Thyroid gland (tissue), 4 donors: ENCODE results near the gene RHBDD1. TPM values are rescaled to one million over a fixed set of nuclear protein-coding genes. Genes with fewer than 3 reads are reported as not detected.

Source experiments
- DNase-seq, 2 donors: peaks; one replicate each; pipeline ENCODE4 v3.0.0-alpha.2; 2019
- H3K27ac ChIP-seq, 3 donors: fragments of 200-600 bp; sonication (generic); 1 replicate in 2 of 3; 2 replicates in 1 of 3; pipeline ENCODE4 v1.5.1; 2016 to 2019; ENCODE audit warnings: mild to moderate bottlenecking in 1 of 3, moderate library complexity in 1 of 3
- H3K27me3 ChIP-seq: fragments of 200-600 bp; sonication (generic); one replicate; pipeline ENCODE4 v1.5.1; 2019
- H3K36me3 ChIP-seq, 2 donors: fragments of 200-600 bp; sonication (generic); one replicate each; pipeline ENCODE4 v1.5.1; 2016 to 2019
- H3K4me1 ChIP-seq, 2 donors: fragments of 200-600 bp; sonication (generic); one replicate each; pipeline ENCODE4 v1.5.1; 2017 to 2019
- H3K4me3 ChIP-seq, 3 donors: fragments of 200-600 bp; sonication (generic); replicated peaks in 1 of 3; 1 replicate in 2 of 3; 2 replicates in 1 of 3; pipeline ENCODE4 v1.5.1; 2016; ENCODE audit warnings: mild to moderate bottlenecking in 1 of 3
- H3K9me3 ChIP-seq: fragments of 200-600 bp; sonication (generic); one replicate; pipeline ENCODE4 v1.5.1; 2017
- CTCF ChIP-seq, 6 experiments: fragments of 200-600 bp in 3 of 6; fragments of 450-650 bp in 3 of 6; sonication (generic) in 3 of 6; IDR thresholded peaks; one replicate each; pipeline ENCODE4 v1.5.1; 2016 to 2019; ENCODE audit warnings: antibody characterized with exemption in 6 of 6, mild to moderate bottlenecking in 2 of 6, inconsistent platforms in 1 of 6, moderate library complexity in 1 of 6
- POLR2A ChIP-seq, 2 donors: fragments of 450-650 bp; IDR thresholded peaks; one replicate each; pipeline ENCODE4 v1.6.1; 2017; ENCODE audit warnings: antibody characterized with exemption in 2 of 2, mild to moderate bottlenecking in 2 of 2, moderate library complexity in 1 of 2
- WGBS, 2 donors: methylation state at CpG; one replicate each; pipeline ENCODE4 v1.1.5; 2017; 5-methylcytosine and 5-hydroxymethylcytosine counted together
- intact Hi-C: fragments of 100-400 bp; cut with DNase I; formaldehyde crosslinking; loops from one replicate; pipeline ENCODE4 v1.15.1; 2023
- total RNA-seq, 4 donors: library from RNA; depleted of rRNA; stranded (reverse); fragments of >200 nt; gene quantifications; one replicate each; pipeline ENCODE4 v1.2.3, GENCODE V29; 2016

Gene RHBDD1
- total RNA-seq, 4 donors from 2014 or later: 17.2 to 36.5 (median 26.2) TPM

- 81 to 83% methylated on average over 3 of the region's 3 CpGs for WGBS, 2 donors
- Histone ChIP-seq H3K27ac (no peak overlapping the region), H3K4me3 (no peak overlapping the region), H3K36me3 (peaks cover 0 to 3% of the 10 kb centered on the region in 2 donors), H3K27me3 (no peaks in the 10 kb centered on the region), H3K4me1 (no peaks in the 10 kb centered on the region), H3K9me3 (no peaks in the 10 kb centered on the region)
- no peak for DNase-seq
- TF ChIP-seq CTCF (IDR thresholded peaks at IDR 0.05) (no peak), POLR2A (IDR thresholded peaks at IDR 0.05) (no peak)
- intact Hi-C loops: no loop called here
Measured at GRCh38 chr2:227022608-227023007, 186.8 kb downstream of the RHBDD1 start.

- intact Hi-C loops: no loop called here
- no peaks in the 10 kb centered on the region for H3K27me3 ChIP-seq
- H3K9me3 ChIP-seq: no peaks in the 10 kb centered on the region
- TF ChIP-seq CTCF (IDR thresholded peaks at IDR 0.05): no peak
- no peak for TF ChIP-seq POLR2A (IDR thresholded peaks at IDR 0.05)
- no peak overlapping the region for H3K27ac ChIP-seq
- no peak for DNase-seq
- 75 to 87% methylated on average over 2 of the region's 2 CpGs for WGBS, 2 donors
- H3K36me3 ChIP-seq: peaks cover 0 to 3% of the 10 kb centered on the region in 2 donors
- H3K4me3 ChIP-seq: no peak overlapping the region
- H3K4me1 ChIP-seq: no peaks in the 10 kb centered on the region
Measured at GRCh38 chr2:227025510-227025909, 189.7 kb downstream of the RHBDD1 start.

GRCh38 chr2:227029426-227030105, 193.7 kb downstream of the RHBDD1 start:
- TF ChIP-seq CTCF (IDR thresholded peaks at IDR 0.05) (no peak), POLR2A (IDR thresholded peaks at IDR 0.05) (no peak)
- WGBS, 2 donors: 86 to 94% methylated on average over 3 of the region's 3 CpGs

GRCh38 chr2:227030789-227031188, 194.9 kb downstream of the RHBDD1 start:
- Histone ChIP-seq H3K36me3 (peaks cover 0 to 3% of the 10 kb centered on the region in 2 donors), H3K9me3 (no peaks in the 10 kb centered on the region), H3K4me3 (no peak overlapping the region), H3K4me1 (no peaks in the 10 kb centered on the region), H3K27me3 (no peaks in the 10 kb centered on the region), H3K27ac (no peak overlapping the region)
- TF ChIP-seq CTCF (IDR thresholded peaks at IDR 0.05) (no peak), POLR2A (IDR thresholded peaks at IDR 0.05) (no peak)
- intact Hi-C loops: no loop called here
- no peak for DNase-seq
- WGBS, 2 donors: 75 to 88% methylated on average over 2 of the region's 2 CpGs

More at GRCh38 chr2:227029426-227030105, 193.7 kb downstream of the RHBDD1 start:
- Histone ChIP-seq H3K36me3 (peaks cover 0 to 6% of the 10 kb centered on the region in 2 donors), H3K4me3 (no peak overlapping the region), H3K27ac (no peak overlapping the region), H3K27me3 (no peaks in the 10 kb centered on the region), H3K4me1 (no peaks in the 10 kb centered on the region), H3K9me3 (no peaks in the 10 kb centered on the region)
- no peak for DNase-seq
- intact Hi-C loops: no loop called here

GRCh38 chr2:227031379-227031778, 195.5 kb downstream of the RHBDD1 start:
- Histone ChIP-seq H3K9me3 (no peaks in the 10 kb centered on the region), H3K4me3 (no peak overlapping the region), H3K27ac (no peak overlapping the region), H3K27me3 (no peaks in the 10 kb centered on the region), H3K4me1 (no peaks in the 10 kb centered on the region), H3K36me3 (peaks cover 0 to 3% of the 10 kb centered on the region in 2 donors)
- TF ChIP-seq POLR2A (IDR thresholded peaks at IDR 0.05) (no peak), CTCF (IDR thresholded peaks at IDR 0.05) (no peak)
- WGBS, 2 donors: 64 to 88% methylated on average over 3 of the region's 3 CpGs
- no peak for DNase-seq
- intact Hi-C loops: no loop called here
